Ammon's horn (tissue), 1 donor: ENCODE data around the gene DDX31.

Experiments used
- DNase-seq: peaks from one replicate; pipeline ENCODE4 v3.0.0-alpha.2; 2016; ENCODE audit warnings: low spot score

Gene DDX31

DNA sequence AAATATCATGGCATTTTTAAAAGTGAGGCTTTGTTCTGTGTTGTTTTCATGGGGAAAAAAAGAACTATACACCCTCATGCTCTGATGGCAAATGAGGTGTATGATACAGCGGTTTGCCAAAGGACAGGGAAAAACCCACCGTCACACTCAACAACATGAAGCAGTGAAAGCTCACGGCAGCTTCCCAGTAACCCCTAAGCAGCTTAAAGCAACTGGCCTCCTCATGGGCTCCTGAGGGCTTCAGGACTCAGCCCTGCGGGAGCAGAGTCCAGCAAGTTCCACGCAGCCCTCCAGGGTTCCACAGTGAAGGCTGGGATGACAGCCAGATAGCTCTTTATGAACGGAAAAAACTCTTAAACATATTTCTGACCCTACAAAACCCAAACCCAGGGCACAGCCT is 74.5 kb downstream of the DDX31 start:
- no peak for DNase-seq

DNA sequence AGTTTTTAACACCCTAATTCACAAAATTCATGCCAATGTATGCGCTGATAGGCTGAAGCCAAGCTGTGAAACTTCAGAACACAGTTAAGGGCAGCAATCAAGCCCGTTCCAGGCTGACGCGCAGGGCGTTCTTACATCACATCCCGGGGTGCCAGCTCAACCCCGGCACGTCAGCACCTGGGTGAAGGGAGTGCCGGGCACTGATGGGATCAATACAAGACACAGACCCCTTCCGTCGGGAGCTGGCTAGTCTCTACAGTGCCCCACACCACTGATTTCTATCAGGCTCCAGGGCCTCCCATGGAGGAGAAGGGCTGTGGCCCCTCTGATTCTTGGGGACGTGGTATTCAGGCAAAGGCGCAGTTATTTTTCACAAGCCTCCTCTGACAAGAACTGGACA is 75.4 kb downstream of the DDX31 start:
- DNase-seq, result no peak

DNA sequence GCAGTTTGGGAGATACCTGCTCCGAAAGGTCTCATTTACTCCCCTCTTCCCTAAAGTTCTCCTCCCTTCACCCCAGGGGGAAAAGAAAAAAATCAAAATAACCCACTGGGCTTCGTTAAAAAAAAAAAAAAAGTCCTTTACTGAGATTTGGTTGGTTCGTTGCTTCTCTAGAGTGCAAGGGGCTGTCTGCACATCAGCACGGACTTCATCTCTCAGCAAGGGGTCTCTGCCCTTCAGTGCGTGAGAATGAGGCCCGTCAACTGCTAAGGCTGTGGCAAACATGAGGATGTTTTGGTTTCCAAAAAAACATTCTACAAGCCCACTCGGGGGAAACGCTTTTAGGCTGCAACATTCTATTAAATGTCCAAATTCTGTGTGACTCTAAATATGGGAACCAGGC is 77.3 kb downstream of the DDX31 start:
- no peak for DNase-seq

- DNase-seq, result no peak
Measured at GRCh38 chr9:132591751-132592314, 78.0 kb downstream of the DDX31 start.

GRCh38 chr9:132591244-132591643 is 78.5 kb downstream of the DDX31 start:
- DNase-seq, result no peak

- DNase-seq, result no peak
Measured at GRCh38 chr9:132590318-132591182, 79.2 kb downstream of the DDX31 start.

DNA sequence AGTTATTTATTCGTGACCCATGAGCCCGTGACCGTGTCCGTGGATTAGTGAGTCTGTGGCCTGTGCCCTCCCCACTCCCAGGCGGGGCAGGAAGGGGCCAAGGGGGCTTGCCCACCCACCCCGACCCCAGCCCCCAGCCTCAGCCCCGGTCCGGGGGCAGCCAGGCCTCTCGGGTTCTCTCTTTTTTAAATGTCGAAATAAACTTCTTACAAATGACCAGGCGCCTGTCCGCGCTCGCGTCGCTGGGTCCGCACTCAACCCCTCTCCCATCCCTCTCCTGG is 79.8 kb downstream of the DDX31 start:
- no peak for DNase-seq

DNA sequence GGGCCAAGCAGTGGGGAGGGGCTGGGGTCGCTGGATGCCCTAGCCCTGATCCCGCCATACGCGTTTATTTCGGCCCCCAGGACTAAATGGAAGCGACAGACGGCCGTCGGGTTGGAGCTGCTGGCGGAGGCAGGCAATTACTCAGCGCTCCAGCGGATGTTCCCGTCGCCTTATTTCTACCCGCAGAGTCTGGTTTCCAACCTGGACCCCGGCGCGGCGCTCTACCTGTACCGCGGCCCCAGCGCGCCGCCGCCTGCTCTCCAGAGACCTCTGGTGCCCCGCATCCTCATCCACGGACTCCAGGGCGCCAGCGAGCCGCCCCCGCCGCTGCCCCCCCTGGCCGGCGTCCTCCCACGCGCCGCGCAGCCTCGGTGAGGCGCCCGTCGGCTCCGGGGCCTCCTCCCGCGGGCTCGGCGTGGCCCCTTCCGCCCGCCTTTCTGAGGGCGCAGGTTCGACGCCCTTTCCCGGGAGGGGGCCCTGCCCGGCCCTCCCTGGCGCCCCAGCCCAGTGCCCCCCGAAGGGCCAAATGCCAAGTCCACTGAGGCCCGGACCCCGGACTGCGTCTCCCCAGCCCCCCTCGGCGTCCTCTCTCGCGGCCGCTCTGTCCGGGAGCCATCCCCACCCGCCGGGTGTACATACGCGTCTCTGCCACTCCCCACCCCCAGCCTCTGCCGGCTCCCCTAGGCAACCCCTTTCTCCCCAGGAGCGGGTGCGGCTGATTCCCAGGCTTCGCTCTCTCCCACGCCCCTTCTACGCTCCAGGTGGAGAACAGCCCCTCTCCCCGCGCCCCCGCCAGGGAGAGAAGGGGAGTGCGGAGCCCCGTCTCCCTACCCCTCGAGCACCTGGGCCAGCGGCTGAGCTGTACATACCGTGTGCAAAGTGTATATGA is 80.4 kb downstream of the DDX31 start:
- DNase-seq, result no peak

DNA sequence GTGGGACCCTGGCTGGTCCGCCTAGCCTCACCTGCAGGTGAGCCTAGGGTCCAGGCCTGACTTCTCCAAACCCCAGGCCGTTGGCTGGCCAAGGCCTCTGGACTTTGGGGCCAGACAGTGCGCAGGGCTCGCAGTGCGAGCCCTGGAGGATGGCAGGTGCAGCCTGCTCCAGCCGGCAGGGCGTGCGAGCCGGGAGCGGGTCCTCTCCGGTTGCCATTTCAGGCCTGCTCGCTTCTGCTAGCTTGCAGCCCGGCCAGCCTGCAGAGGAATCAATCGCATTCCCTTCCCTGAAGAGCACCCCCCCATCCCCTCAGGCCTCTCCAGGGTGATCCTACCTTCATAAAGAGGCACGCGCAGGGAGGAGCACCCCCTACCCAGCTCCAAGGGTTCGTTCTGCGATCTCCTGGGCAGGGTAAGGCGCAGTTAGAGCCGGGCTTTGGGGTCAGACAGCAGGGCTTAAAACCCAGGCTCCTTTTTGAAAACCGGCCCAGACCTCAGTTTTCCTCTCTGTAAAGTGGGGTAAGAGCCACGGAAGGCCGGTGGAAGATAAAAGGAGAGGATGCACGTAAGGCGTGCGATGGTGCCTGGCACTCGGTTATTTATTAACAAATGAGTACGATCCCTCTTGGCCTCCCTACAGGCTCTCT is 81.2 kb downstream of the DDX31 start:
- DNase-seq, result no peak

DNA sequence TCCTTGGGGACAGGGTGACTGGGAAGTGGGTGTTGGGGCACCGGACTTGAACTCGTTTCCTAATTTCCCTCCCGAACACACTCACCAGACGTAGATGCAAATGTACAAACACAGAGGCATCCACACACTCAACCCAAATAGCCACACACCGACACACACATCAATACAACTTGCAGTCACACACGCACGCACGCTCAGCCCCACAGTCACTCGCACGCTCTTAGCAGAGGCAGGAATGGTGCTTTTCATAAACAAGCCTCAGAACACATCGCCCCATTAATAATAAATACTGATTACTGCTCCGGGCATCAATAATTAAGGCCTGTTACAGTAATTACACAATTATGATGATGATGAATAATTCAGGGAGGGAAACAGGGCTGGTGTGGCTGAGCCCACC is 81.7 kb downstream of the DDX31 start:
- no peak for DNase-seq

- DNase-seq, result no peak
Measured at GRCh38 chr9:132587592-132587955, 82.2 kb downstream of the DDX31 start.

GRCh38 chr9:132586830-132587591 is 82.8 kb downstream of the DDX31 start:
- DNase-seq, result no peak

DNA sequence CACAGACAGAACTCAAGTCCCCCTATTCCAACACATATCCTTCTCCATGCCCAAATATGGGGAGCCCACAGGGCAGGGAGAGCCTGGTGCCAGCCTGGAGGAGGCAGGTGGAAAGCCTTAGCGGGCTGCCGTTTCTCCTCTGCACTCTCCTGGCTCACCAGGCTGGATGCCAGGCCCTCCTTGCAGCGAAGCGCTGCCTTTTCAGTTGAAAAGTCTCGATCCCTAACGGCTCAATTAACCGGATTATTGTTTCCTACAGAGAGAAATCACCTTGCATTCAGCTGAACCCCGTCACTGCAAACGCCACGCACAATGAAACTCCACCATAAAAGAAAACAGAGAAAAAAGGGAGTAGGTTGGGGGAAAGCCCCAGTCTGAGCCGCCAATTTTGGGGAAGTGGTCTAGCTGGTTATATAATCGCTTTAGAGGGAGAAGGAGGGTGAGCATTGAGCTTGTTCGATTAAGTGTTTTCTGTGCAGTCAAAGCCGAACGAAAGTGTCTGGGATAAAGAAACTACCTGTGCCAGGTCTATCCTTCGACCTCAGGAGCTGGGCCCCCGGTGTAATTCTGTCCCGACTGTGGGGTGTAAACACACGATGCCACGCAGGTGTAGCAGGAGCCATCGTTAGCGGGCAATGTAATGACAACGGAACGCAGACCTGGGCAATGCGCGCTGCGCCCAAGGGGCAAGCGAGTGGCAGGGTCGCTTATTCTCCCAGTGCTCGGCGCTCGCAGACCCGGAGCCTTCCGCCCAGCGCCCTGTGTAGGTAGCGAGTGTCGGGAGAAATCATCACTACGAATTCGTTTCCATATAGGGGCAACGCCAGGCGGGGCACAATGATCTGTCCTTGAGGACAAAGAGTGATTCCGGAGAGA is 83.6 kb downstream of the DDX31 start:
- no peak for DNase-seq

- no peak for DNase-seq
Measured at GRCh38 chr9:132584601-132585560, 84.9 kb downstream of the DDX31 start.

- no peak for DNase-seq
Measured at GRCh38 chr9:132583584-132584304, 86.0 kb downstream of the DDX31 start.

- DNase-seq, result no peak
Measured at GRCh38 chr9:132582786-132583583, 86.8 kb downstream of the DDX31 start.

DNA sequence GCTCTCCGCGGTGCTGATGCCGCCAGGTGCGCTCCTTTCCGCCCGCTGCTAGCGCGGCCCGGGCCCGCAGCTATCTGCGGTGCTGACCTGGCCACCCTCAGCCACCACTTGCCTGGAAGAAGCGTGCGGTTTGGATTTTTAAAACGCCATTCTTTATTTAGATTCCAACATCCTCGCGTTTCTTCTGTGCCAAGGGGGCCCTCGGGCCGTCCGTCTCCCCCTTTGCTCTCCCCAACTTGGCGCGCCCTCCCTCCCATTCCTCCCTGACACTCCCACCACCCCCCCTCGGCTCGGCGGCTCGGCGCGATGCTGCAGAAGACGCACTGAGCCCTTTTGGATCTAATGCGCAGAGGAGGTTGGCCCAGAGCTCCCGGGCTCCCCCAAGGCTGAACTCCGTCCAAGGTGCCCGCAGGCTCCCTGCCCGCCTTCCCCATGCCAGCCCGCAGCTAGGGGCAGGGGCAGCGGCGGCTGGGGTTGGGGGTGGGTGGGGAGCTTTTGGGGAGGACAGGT is 87.5 kb downstream of the DDX31 start, which contains the start of gene BARHL1:
BARHL1 (plus strand) TSS at position 331 of the 510 bp plus-strand sequence. CDS start 192 bp downstream, outside the sequence.
- DNase-seq, result no peak

- DNase-seq, result no peak
Measured at GRCh38 chr9:132579427-132579798, 90.4 kb downstream of the DDX31 start.
